Activated CD4-positive, alpha-beta memory T cell treated with anti-CD3 and anti-CD28 coated beads, Interleukin-2, amount 10 ng/mL, durations not matched to agents 7 days and 5 days (primary cell): Measurements from ENCODE around the gene ZNF729. TPM values are rescaled to one million over a fixed set of nuclear protein-coding genes. Genes with fewer than 3 reads are reported as not detected.
"Not testable (repeated sequence)": the region's sequence is repeated elsewhere in the genome, so short reads cannot be mapped to it uniquely, and the experiment has no call there.

Source experiments
- CTCF ChIA-PET: fragments of 350-600 bp; sonication (Branson Sonifier 250); formaldehyde crosslinking; loops from one replicate; lab custom pipeline; 2021; ENCODE audit warnings: antibody characterized with exemption, inconsistent platforms; lab: Charles Lee
- POLR2A ChIA-PET: fragments of 350-600 bp; sonication (Branson Sonifier 250); formaldehyde crosslinking; loops from one replicate; lab custom pipeline; 2021; ENCODE audit warnings: antibody characterized with exemption; lab: Charles Lee
- DNase-seq: peaks from one replicate; pipeline ENCODE4 v3.0.0-alpha.2; 2020
- H3K27ac Mint-ChIP-seq: one replicate; pipeline ENCODE4 v1.8.0; 2021; ENCODE audit warnings: mild to moderate bottlenecking, mixed read lengths
- H3K27me3 Mint-ChIP-seq: one replicate; pipeline ENCODE4 v1.8.0; 2021; ENCODE audit warnings: mixed read lengths
- H3K36me3 Mint-ChIP-seq: one replicate; pipeline ENCODE4 v1.8.0; 2021; ENCODE audit warnings: low read depth, mixed read lengths
- H3K4me1 Mint-ChIP-seq: one replicate; pipeline ENCODE4 v1.8.0; 2021; ENCODE audit warnings: mixed read lengths
- H3K4me3 Mint-ChIP-seq: one replicate; pipeline ENCODE4 v1.8.0; 2021; ENCODE audit warnings: mild to moderate bottlenecking, mixed read lengths
- H3K9me3 Mint-ChIP-seq: one replicate; pipeline ENCODE4 v1.8.0; 2021; ENCODE audit warnings: mixed read lengths
- total RNA-seq, 2 experiments: library from RNA; stranded (reverse); gene quantifications; one replicate each; pipeline ENCODE4 v1.2.3, GENCODE V29; 2021

ZNF729 gene
- total RNA-seq: not detected

DNA sequence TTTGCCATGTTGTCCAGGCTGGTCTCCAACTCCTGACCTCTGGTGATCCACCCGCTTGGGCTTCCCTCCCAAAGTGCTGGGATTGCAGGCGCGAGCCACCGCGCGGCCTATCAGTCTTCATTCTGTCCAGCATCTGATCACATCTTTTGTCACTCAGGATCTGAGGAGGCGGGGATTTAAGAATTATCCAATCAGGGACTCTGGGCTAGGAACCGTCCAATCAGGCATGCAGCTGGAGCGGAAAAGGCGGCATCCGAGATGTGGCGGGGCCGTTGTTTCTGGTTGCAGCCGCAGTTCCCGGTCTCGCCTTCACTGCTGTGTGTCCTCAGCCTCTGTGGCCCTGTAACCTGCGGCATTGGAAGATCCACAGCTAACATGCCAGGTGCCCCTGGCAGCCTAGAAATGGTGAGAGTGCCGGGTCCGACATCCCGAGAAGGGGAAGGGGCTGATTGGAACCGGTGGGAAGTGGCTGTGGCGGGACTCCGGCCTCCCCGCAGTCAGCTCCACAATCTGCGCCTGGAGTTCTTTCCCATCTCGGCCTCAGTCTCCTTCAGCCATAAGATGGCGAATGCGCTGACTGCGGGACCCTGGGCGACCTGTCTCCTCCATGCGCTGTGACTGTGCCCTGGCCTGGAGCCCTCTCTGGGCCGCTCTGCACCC is at the start of gene ZNF729:
ZNF729 (plus strand) TSS at position 291 of the 660 bp plus-strand sequence; CDS start at position 376, 85 bp downstream.
- ChIA-PET POLR2A (no interaction called here), CTCF (no interaction called here)
- no peaks in the 10 kb centered on the region for H3K4me1 Mint-ChIP-seq
- no peak within 1 kb of the TSS for H3K4me3 Mint-ChIP-seq
- H3K9me3 Mint-ChIP-seq: peaks cover 23% of the 10 kb centered on the region
- H3K27me3 Mint-ChIP-seq: no peaks in the 10 kb centered on the region
- no peak within 1 kb of the TSS for H3K27ac Mint-ChIP-seq
- H3K36me3 Mint-ChIP-seq: no peaks in the 10 kb centered on the region
- DNase-seq: no peak

DNA sequence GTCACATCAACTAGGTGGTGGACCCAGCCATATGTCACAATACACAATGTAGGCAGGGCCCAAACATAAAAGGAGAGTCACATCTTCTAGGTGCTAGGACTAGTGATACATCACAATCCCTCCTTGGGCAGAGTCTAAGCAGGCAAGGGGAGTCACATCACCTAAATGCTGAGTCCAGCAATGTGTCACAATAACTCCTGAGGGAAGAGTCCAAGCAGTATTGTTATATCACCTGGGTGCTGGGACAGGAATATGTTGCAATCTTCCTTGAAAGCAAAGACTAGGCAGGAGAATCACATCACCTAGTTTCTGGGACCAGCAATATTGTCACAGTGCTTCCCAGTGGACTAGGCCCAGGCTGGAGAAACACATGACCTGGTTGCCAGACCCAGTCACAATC is 29.4 kb upstream of the ZNF729 start:
- peaks cover 43% of the 10 kb centered on the region for H3K9me3 Mint-ChIP-seq
- H3K36me3 Mint-ChIP-seq: no peaks in the 10 kb centered on the region
- H3K27me3 Mint-ChIP-seq: no peaks in the 10 kb centered on the region
- no peak for DNase-seq
- no peaks in the 10 kb centered on the region for H3K4me1 Mint-ChIP-seq
- ChIA-PET POLR2A (no interaction called here), CTCF (no interaction called here)
- H3K27ac Mint-ChIP-seq: no peak overlapping the region
- H3K4me3 Mint-ChIP-seq: no peak overlapping the region

DNA sequence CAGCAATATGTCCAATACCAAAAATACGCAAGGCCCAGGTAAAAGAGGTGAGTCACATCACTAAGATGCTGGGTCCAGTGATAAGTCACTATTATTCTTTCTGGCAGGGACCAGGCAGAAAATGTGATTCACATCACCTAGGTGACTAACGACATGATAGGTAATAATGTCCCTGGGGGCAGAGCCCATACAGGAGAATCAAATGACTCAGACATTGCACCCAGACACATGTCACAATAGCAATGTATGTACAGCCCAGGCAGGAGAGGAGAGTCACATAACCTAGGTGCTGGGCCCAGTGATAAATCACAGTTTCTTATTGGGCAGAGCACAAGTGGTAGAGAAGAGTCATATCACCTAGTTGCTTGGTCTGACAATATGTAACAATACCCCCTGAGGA is 28.9 kb upstream of the ZNF729 start:
- Mint-ChIP-seq H3K9me3 (peaks cover 44% of the 10 kb centered on the region), H3K27ac (no peak overlapping the region), H3K4me3 (no peak overlapping the region), H3K4me1 (no peaks in the 10 kb centered on the region), H3K36me3 (no peaks in the 10 kb centered on the region), H3K27me3 (no peaks in the 10 kb centered on the region)
- CTCF ChIA-PET: no interaction called here
- POLR2A ChIA-PET: no interaction called here
- DNase-seq: no peak

DNA sequence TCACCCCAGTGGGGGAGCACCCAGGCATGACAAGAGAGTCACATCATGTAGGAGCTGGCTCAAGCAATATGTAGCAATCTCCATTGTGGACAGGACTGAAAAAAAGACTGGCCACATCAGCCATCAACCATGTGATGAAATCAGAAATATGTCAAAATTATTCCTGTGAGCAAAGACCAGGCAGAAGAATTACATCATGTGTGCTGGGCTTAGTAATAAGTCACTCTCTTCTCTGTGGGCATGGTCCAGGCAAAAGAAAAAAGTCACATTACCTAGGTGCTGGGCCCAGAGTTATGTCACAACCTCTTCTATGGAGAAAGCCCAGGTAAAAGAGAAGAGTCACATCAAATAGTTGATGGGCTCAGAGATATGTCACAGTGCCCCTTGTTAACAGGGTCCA is 28.3 kb upstream of the ZNF729 start:
- ChIA-PET POLR2A (no interaction called here), CTCF (no interaction called here)
- H3K4me3 Mint-ChIP-seq: no peak overlapping the region
- H3K27me3 Mint-ChIP-seq: no peaks in the 10 kb centered on the region
- H3K4me1 Mint-ChIP-seq: no peaks in the 10 kb centered on the region
- H3K36me3 Mint-ChIP-seq: no peaks in the 10 kb centered on the region
- no peak overlapping the region for H3K27ac Mint-ChIP-seq
- DNase-seq: no peak
- H3K9me3 Mint-ChIP-seq: peaks cover 46% of the 10 kb centered on the region

DNA sequence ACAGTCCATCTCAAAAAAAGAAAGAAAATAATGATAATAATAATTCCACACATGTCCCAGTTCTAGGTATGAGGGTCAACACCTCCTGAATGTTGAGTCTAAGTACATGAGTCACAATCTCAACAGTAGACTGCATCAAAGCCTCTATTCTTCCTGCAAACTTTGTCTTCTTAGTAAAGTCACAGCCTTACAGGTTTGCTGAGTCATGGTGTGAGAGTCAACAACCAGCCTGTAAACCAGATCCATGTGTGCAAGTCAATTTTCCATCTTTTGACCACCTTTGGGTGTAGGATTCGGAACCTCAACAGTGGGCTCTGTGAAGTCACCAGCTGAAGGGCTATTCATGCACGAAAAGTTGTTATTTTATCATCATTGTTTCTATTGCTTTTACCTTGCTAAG is 25.7 kb upstream of the ZNF729 start:
- POLR2A ChIA-PET: no interaction called here
- Mint-ChIP-seq H3K4me3 (no peak overlapping the region), H3K9me3 (peaks cover 44% of the 10 kb centered on the region), H3K36me3 (no peaks in the 10 kb centered on the region), H3K27me3 (no peaks in the 10 kb centered on the region), H3K27ac (no peak overlapping the region), H3K4me1 (no peaks in the 10 kb centered on the region)
- CTCF ChIA-PET: no interaction called here
- no peak for DNase-seq

DNA sequence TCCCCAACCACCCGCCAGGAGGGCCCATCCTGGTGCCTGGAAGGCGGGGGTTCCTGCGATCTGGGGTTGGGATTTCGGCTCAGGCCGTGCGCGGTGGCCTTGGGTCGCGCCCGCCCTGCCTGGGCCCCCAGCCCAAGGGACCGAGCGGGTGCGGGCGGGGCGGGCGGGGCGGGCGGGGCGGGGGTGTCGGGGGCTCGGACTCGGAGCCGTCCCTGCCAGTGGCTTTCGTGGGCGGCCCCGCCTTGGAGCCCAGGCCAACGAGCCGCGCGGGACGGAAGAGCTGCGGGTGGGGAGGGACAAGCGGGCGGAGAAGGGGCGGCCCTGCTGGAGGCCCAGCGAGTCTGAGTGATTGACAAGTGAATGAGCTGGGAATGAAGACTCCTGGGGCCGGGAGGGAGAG is 24.6 kb upstream of the ZNF729 start:
- DNase-seq: no peak
- POLR2A ChIA-PET: no interaction called here
- H3K27me3 Mint-ChIP-seq: no peaks in the 10 kb centered on the region
- no peak overlapping the region for H3K27ac Mint-ChIP-seq
- no peaks in the 10 kb centered on the region for H3K36me3 Mint-ChIP-seq
- no peak overlapping the region for H3K4me3 Mint-ChIP-seq
- CTCF ChIA-PET: no interaction called here
- H3K9me3 Mint-ChIP-seq: peaks cover 42% of the 10 kb centered on the region
- H3K4me1 Mint-ChIP-seq: no peaks in the 10 kb centered on the region

DNA sequence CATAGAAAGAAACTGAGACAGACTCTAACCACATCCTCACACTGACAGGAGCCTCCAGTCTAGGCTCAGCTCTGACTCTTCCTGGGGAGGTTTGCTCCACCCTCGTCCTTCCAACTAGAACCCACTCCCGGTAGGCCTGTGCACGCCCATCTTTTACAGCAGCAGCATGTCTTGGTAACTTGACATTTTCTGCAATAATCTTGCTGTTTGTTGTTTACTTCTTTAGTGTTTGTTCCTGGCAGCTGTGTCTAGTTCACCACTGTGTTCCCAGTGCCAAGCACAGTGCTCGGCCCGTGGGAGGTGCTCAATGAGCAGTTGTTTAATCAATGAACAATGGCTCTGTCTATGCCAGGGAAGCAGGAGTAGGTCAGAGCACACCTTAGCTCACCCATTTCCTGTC is 23.1 kb upstream of the ZNF729 start:
- H3K36me3 Mint-ChIP-seq: no peaks in the 10 kb centered on the region
- H3K4me3 Mint-ChIP-seq: no peak overlapping the region
- no peaks in the 10 kb centered on the region for H3K4me1 Mint-ChIP-seq
- DNase-seq: no peak
- H3K27me3 Mint-ChIP-seq: no peaks in the 10 kb centered on the region
- H3K27ac Mint-ChIP-seq: no peak overlapping the region
- peaks cover 32% of the 10 kb centered on the region for H3K9me3 Mint-ChIP-seq
- ChIA-PET POLR2A (no interaction called here), CTCF (no interaction called here)

DNA sequence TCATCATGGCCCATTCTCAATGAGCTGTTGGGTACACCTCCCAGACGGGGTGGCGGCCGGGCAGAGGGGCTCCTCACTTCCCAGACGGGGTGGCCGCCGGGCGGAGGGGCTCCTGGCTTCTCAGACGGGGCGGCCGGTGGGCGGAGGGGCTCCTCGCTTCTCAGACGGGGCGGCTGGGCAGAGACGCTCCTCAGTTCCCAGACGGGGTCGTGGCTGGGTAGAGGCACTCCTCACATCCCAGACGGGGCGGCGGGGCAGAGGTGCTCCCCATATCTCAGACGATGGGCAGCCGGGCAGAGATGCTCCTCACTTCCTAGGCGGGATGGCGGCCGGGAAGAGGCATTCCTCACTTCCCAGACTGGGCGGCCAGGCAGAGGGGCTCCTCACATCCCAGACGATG is 35.3 kb downstream of the ZNF729 start:
- H3K4me3 Mint-ChIP-seq, H3K27ac Mint-ChIP-seq, H3K36me3 Mint-ChIP-seq, DNase-seq, H3K27me3 Mint-ChIP-seq, H3K4me1 Mint-ChIP-seq, POLR2A ChIA-PET, CTCF ChIA-PET: not testable (repeated sequence)
- peaks cover 45% of the 10 kb centered on the region for H3K9me3 Mint-ChIP-seq

DNA sequence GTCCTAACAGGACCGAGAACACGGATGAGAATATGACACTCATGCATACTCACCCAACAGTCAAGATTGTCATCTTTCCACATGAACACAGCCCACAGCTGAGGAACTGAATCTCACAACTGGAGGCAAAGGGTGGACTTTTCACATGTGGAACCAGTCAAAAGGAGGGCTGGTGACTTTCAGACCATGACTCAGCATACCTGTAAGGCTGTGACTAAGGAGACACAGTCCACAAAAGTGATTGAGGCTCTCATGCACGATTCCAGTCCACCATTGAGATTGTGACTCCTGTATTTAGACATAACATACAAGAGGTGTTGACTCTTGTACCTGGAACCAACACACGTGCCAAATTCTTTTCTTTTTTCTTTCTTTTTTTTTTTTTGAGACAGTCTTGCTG is 40.0 kb downstream of the ZNF729 start:
- Mint-ChIP-seq H3K27me3 (no peaks in the 10 kb centered on the region), H3K27ac (no peak overlapping the region), H3K9me3 (peaks cover 71% of the 10 kb centered on the region), H3K4me3 (no peak overlapping the region), H3K36me3 (no peaks in the 10 kb centered on the region), H3K4me1 (no peaks in the 10 kb centered on the region)
- ChIA-PET CTCF (no interaction called here), POLR2A (no interaction called here)
- DNase-seq: no peak

DNA sequence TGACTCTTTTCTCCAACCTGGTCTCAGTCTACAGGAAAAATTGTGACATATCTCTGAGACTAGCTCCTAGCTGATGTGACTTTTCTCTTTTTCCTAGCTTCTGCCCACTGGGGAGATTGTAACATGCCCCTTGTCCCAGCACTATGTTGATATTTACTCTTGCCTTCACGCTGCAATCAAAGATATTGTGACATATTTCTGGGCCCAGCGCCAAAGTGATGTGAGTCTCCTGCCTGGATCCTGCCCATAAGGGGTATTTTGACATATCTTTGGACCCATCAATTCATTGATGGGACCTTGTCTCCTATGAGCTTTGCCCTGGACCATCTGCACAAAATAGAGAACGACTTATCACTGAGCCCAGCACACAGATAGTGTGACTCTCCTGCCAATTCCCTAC is 41.1 kb downstream of the ZNF729 start:
- DNase-seq: no peak
- Mint-ChIP-seq H3K36me3 (no peaks in the 10 kb centered on the region), H3K4me1 (no peaks in the 10 kb centered on the region), H3K27me3 (no peaks in the 10 kb centered on the region), H3K9me3 (peaks cover 79% of the 10 kb centered on the region), H3K4me3 (no peak overlapping the region), H3K27ac (no peak overlapping the region)
- CTCF ChIA-PET: no interaction called here
- POLR2A ChIA-PET: no interaction called here

DNA sequence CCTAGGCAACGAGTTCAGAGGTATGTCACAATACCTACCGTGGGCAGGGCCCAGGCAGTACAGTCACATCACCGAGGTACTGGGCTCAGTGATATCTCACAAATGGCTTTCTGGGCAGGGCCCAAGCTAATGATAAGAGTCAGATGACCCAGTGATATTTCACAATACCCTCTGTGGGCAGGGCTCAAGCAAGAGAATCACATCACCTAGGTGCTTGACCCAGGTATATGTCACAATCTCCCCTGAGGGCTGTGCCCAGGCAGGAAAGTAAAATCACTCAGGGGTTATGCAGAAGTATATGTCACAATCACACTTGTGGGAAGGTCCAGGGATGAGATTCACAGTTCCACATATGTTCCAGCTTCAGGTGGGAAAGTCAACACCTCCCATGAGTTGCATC is 45.3 kb downstream of the ZNF729 start:
- ChIA-PET CTCF (no interaction called here), POLR2A (no interaction called here)
- no peak for DNase-seq
- Mint-ChIP-seq H3K4me1 (no peaks in the 10 kb centered on the region), H3K27me3 (no peaks in the 10 kb centered on the region), H3K9me3 (peaks cover 74% of the 10 kb centered on the region), H3K27ac (no peak overlapping the region), H3K36me3 (peaks cover 3% of the 10 kb centered on the region), H3K4me3 (no peak overlapping the region)

DNA sequence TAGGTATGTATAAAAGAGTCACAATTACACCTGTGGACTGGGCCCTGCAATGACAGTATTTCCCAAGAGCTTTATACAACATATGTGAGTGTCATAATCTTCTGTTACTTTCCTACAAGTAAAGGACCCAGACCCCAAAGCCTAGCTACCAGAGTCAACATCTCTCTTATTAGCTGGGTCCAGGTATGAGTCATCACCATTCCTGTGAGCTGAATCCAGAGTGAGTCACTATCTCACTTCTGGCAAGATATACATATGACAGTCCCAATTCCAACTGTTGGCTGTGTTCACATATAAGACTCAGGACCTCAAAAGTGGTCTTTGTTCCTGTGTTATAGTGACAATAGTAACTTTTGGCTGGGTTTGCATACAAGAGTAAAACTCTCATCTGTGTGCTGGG is 46.7 kb downstream of the ZNF729 start:
- DNase-seq: no peak
- H3K4me1 Mint-ChIP-seq: no peaks in the 10 kb centered on the region
- no peak overlapping the region for H3K4me3 Mint-ChIP-seq
- H3K27me3 Mint-ChIP-seq: no peaks in the 10 kb centered on the region
- POLR2A ChIA-PET: no interaction called here
- H3K27ac Mint-ChIP-seq: no peak overlapping the region
- CTCF ChIA-PET: no interaction called here
- H3K36me3 Mint-ChIP-seq: peaks cover 3% of the 10 kb centered on the region
- peaks cover 72% of the 10 kb centered on the region for H3K9me3 Mint-ChIP-seq

DNA sequence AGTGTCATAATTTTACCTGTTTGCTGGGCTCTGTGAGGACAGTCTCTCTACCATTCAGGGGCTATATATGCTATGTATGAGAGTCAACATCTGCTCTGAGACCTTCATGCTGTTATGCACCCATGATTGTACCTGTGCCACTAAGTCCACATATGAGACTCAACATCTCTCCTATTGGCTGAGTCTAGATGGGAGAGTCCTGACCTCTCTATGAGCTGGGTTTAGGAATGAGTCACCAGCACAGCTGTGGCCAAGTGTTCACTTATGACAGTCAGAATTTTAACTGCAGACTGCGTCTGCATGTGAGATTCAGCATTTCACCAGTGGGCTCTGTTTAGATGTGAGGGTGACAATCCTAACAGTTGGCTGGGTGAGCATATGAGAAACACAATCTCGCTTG is 49.5 kb downstream of the ZNF729 start:
- Mint-ChIP-seq H3K9me3 (peaks cover 65% of the 10 kb centered on the region), H3K36me3 (peaks cover 3% of the 10 kb centered on the region), H3K4me1 (no peaks in the 10 kb centered on the region), H3K27me3 (no peaks in the 10 kb centered on the region), H3K27ac (no peak overlapping the region), H3K4me3 (no peak overlapping the region)
- DNase-seq: no peak
- POLR2A ChIA-PET: no interaction called here
- CTCF ChIA-PET: no interaction called here

DNA sequence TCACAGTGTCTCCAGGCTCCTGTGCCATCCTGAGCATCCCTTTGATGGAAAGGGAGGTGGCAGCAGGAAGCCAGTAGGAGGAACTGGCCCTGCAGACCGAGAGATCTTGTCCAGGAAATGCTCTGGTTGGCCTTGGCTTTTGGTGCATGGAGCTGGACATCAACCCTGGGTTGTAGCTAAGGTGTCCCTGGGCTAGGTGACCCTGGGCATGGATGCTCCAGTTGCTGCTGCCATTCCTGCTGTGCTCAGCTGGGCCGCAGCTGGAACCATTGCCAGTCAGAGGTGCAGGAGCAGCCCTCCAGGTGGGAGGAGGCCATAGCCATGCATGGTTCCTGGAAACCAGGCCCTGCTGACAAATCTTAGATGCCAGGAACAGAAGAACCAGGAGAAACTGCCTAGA is 68.4 kb downstream of the ZNF729 start:
- Mint-ChIP-seq H3K27ac (no peak overlapping the region), H3K36me3 (no peaks in the 10 kb centered on the region), H3K4me1 (no peaks in the 10 kb centered on the region), H3K27me3 (no peaks in the 10 kb centered on the region), H3K9me3 (peaks cover 42% of the 10 kb centered on the region), H3K4me3 (no peak overlapping the region)
- POLR2A ChIA-PET: no interaction called here
- no peak for DNase-seq
- CTCF ChIA-PET: no interaction called here
